Mammary microvascular endothelial cell (primary cell): ENCODE results near the gene C21orf58. TPM values are rescaled to one million over a fixed set of nuclear protein-coding genes. Genes with fewer than 3 reads are reported as not detected.

Experiments
- total RNA-seq: library from RNA; depleted of rRNA; stranded (reverse); fragments of >200 nt; gene quantifications from 2 replicates; pipeline ENCODE4 v1.2.3, GENCODE V29; 2015

C21orf58 gene
- total RNA-seq: 6.1 and 6.6 TPM in 2 replicates

DNA sequence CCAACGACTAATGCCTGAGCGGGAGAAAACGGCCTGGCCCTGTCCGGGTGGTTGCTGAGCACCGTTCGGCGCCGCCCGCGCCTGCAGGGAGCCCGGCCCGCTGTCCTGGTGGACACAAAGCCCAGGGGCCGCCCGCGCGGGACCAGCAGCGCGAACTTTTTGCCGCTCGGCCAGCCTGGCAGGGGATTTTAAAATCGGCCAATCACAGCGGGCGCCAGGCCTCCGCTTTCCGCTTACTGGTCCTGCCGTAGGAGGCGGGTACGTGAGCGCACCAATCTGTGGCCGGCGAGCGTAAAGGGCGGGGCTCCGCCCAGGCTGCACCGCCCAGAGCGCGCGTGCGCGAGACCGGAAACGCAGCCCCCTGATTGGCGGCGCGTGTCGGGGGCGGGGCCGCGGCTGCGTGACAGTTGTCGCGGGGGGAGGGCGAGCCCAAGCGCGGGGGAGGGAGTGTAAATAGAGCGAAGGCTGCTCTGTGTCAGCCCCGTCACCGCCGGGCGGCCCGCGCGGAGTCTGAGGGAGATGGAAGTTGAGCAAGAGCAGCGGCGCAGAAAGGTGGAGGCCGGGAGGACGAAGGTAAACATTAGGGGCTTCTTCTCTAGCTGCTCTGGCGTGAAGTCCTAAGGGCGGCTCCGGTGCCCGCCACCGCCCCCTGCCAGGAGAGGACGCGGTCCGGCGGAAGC is at the start of gene C21orf58, which contains the start of gene PCNT:
TSS of gene C21orf58 (minus strand) at position 161 of the 680 bp plus-strand sequence. CDS start 1,132 bp downstream, outside the sequence.
TSS of gene PCNT (plus strand) at position 447 of the 680 bp plus-strand sequence. CDS start at position 520, 73 bp downstream.

DNA sequence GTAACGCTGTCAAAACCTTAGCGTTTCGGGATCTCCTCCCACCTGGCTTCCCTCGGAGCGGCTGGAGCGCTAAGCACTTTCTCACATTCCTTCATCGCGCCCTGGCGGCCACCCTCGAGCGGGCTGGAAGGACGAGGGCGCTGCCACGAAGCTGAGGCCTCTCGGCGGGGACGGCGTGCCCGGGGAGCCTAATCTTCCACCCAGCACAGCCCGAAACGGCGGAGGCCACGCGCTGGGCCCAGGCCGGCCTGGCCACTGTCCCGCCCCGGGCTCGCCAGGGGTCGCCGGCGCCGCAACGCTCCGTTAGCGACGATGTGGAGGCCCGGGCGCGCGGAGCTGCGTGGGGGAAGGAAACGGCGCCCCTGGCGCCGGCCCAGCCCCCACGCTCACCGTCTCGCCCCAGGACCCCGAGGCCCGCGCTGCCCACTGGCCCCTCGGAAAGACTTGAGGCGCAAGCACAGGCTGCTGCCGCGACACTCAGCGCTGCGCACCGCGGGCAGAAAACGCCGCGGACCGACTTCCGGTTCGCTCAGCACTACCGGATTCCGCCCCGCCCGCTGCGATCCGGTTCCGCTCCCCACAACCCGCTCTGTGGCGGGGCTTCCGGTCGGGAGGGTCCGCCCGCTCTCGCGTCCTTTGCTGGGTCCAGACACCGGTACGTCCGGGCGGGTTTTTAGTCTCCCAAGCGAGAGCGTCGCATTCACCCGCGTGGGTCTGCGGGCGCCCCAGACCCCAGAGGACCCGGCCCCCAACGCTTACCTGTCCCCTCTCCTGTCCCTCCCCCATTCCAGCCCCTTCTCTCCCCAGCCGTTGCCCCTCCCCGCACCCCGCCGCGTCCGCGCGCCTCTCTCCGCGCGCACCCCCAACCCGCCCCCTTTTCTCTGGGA is 37.7 kb downstream of the C21orf58 start, which contains the start of gene YBEY:
TSS of gene YBEY (plus strand) at position 582 of the 887 bp plus-strand sequence. CDS start 572 bp downstream, outside the sequence.

DNA sequence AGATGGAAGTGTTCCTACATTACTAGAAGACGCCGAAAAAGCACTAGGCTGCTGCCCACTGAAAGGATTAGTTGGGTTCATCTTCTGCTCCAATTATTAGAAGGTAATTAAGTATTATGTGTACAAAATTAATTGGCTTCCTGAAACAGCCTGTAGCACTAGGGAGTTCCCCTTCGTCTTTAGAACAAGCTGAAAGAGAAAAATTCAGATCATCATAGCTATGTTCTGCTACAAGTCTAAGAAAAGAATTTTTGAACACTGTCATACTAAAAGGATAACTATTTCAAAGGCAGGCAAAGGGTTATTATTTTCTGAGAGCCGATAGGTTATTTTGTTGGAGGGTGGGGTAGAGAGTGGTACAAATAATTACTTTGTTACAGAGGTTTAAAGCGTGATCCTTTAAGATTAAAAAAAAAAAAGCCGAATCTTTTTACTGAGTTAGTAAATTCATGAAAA is 38.4 kb downstream of the C21orf58 start, which contains the start of gene MCM3AP:
TSS of gene MCM3AP (minus strand) at position 406 of the 456 bp plus-strand sequence. CDS start at position 81, 325 bp downstream.

Other genes starting within 250 kb of the C21orf58 start
- gene COL6A2, start 225.8 kb downstream of the C21orf58 start, total RNA-seq: 2.7 and 2.8 TPM in 2 replicates
- not detected in 2 replicates for gene FTCD, start 168.3 kb downstream of the C21orf58 start, total RNA-seq
- gene SPATC1L, start 139.4 kb downstream of the C21orf58 start, total RNA-seq: 12.0 and 14.5 TPM in 2 replicates
- 113 and 122 TPM in 2 replicates for gene LSS, start 95.1 kb downstream of the C21orf58 start, total RNA-seq
- 32.6 and 45.0 TPM in 2 replicates for gene MCM3AP, start 38.3 kb downstream of the C21orf58 start, total RNA-seq
- gene YBEY, start 37.5 kb downstream of the C21orf58 start, total RNA-seq: 13.8 and 17.2 TPM in 2 replicates
- 17.8 and 29.8 TPM in 2 replicates for gene PCNT, start 286 bp upstream of the C21orf58 start, total RNA-seq
- 18.4 and 21.1 TPM in 2 replicates for gene DIP2A, start 135.0 kb upstream of the C21orf58 start, total RNA-seq